HEK293T (cell line): ENCODE measurements around the gene MLF2.
"Not testable (repeated sequence)": the region's sequence is repeated elsewhere in the genome, so short reads cannot be mapped to it uniquely, and the experiment has no call there.

ENCODE experiments used
- CTCF ChIA-PET: fragments of 350-600 bp; formaldehyde crosslinking; extraction: SDS; loops from one replicate; lab custom pipeline; 2021; ENCODE audit warnings: antibody characterized with exemption, inconsistent platforms; lab: Yijun Ruan, JAX
- POLR2A ChIA-PET: fragments of 350-600 bp; formaldehyde crosslinking; extraction: SDS; loops from one replicate; lab custom pipeline; 2020; ENCODE audit warnings: antibody characterized with exemption, inconsistent platforms; lab: Yijun Ruan, JAX
- DNase-seq: peaks from one replicate; pipeline ENCODE4 v3.0.0; 2012; ENCODE audit warnings: mixed read lengths; ENCODE audit errors: extremely low spot score
- ARNT ChIP-seq: fragments of 450-650 bp; IDR thresholded peaks from 2 replicates; pipeline ENCODE4 v1.6.1; 2017; ENCODE audit warnings: mild to moderate bottlenecking
- BHLHE40 ChIP-seq: fragments of 450-650 bp; IDR thresholded peaks from 2 replicates; pipeline ENCODE4 v1.6.1; 2016; ENCODE audit warnings: mild to moderate bottlenecking, moderate library complexity, borderline replicate concordance
- CTBP1 ChIP-seq: fragments of 450-650 bp; IDR thresholded peaks from 2 replicates; pipeline ENCODE4 v1.6.1; 2016; ENCODE audit warnings: borderline replicate concordance
- ELF4 ChIP-seq: fragments of 450-650 bp; IDR thresholded peaks from 2 replicates; pipeline ENCODE4 v1.6.1; 2017; ENCODE audit warnings: antibody characterized with exemption
- FOXA1 ChIP-seq: fragments of 450-650 bp; IDR thresholded peaks from 2 replicates; pipeline ENCODE4 v1.6.1; 2016; ENCODE audit warnings: mild to moderate bottlenecking
- FOXK2 ChIP-seq: fragments of 450-650 bp; IDR thresholded peaks from 2 replicates; pipeline ENCODE4 v1.6.1; 2016; ENCODE audit warnings: mild to moderate bottlenecking
- FOXM1 ChIP-seq: fragments of 450-650 bp; IDR thresholded peaks from 2 replicates; pipeline ENCODE4 v1.6.1; 2017; ENCODE audit warnings: mild to moderate bottlenecking, borderline replicate concordance
- HDGF ChIP-seq: fragments of 450-650 bp; IDR thresholded peaks from 2 replicates; pipeline ENCODE4 v1.6.1; 2017; ENCODE audit warnings: antibody characterized with exemption, borderline replicate concordance
- L3MBTL2 ChIP-seq: fragments of 450-650 bp; conservative IDR thresholded peaks from 2 replicates; pipeline ENCODE4 v1.6.1; 2016; ENCODE audit warnings: mild to moderate bottlenecking
- LEF1 ChIP-seq: fragments of 450-650 bp; IDR thresholded peaks from 2 replicates; pipeline ENCODE4 v1.6.1; 2017; ENCODE audit warnings: mild to moderate bottlenecking, borderline replicate concordance
- NFRKB ChIP-seq: fragments of 450-650 bp; IDR thresholded peaks from 2 replicates; pipeline ENCODE4 v1.6.1; 2016; ENCODE audit warnings: mild to moderate bottlenecking, moderate library complexity
- SP1 ChIP-seq: fragments of 450-650 bp; IDR thresholded peaks from 2 replicates; pipeline ENCODE4 v1.6.1; 2017
- SUZ12 ChIP-seq: fragments of 450-650 bp; IDR thresholded peaks from 2 replicates; pipeline ENCODE4 v1.6.1; 2016; ENCODE audit warnings: mild to moderate bottlenecking
- TARDBP ChIP-seq: fragments of 450-650 bp; IDR thresholded peaks from 2 replicates; pipeline ENCODE4 v1.6.1; 2016
- ZNF384 ChIP-seq: fragments of 450-650 bp; IDR thresholded peaks from 2 replicates; pipeline ENCODE4 v1.6.1; 2016
- TF ChIP-seq, protein P1 (sequence below): fragments of 450-650 bp; IDR thresholded peaks from 2 replicates; pipeline ENCODE4 v1.6.1; 2016

Gene MLF2

DNA sequence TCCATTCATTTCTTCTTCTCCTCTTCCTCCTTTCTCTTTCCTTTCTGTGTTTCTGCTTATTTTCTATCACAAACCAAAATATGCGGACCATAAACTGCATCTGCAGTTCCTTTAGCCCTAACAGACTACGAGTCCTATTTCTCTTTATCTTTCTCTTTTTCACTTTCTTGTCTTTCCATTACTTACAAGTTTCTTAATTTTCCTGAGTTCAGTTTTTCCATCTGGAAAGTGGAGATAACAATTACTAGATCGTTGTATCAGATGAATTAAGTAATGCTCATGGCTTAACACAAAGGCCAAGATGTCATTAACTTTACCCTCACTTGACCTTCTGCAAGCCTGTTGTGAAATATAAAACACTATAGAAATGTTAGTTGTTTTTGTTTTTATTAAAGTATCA, 30.1 kb downstream of the MLF2 start:
- POLR2A ChIA-PET: interaction anchor here (1.0 to 3.2 kb wide), 17 partner anchors 8 to 187 kb away, joined by 3 to 91 read pairs (median 9); partner anchors contain the start of genes CDCA3, GPR162, MLF2 and P3H3
- CTCF ChIA-PET: interaction anchor here (0.5 to 1.9 kb wide), 5 partner anchors 16 to 150 kb away, joined by 3 to 5 read pairs (median 4); partner anchors contain the start of genes MLF2, PTMS and SPSB2
- no peak for TF ChIP-seq LEF1
- no peak for TF ChIP-seq FOXK2
- TF ChIP-seq NFRKB: no peak
- no peak for TF ChIP-seq ELF4
- TF ChIP-seq BHLHE40: no peak
- no peak for TF ChIP-seq SP1
- TF ChIP-seq, protein P1, sequence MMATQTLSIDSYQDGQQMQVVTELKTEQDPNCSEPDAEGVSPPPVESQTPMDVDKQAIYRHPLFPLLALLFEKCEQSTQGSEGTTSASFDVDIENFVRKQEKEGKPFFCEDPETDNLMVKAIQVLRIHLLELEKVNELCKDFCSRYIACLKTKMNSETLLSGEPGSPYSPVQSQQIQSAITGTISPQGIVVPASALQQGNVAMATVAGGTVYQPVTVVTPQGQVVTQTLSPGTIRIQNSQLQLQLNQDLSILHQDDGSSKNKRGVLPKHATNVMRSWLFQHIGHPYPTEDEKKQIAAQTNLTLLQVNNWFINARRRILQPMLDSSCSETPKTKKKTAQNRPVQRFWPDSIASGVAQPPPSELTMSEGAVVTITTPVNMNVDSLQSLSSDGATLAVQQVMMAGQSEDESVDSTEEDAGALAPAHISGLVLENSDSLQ: no peak
- no peak for TF ChIP-seq ZNF384
- no peak for TF ChIP-seq HDGF
- no peak for TF ChIP-seq L3MBTL2
- no peak for TF ChIP-seq TARDBP
- TF ChIP-seq FOXM1: no peak
- TF ChIP-seq CTBP1: no peak
- TF ChIP-seq ARNT: no peak
- no peak for TF ChIP-seq FOXA1
- no peak for DNase-seq

DNA sequence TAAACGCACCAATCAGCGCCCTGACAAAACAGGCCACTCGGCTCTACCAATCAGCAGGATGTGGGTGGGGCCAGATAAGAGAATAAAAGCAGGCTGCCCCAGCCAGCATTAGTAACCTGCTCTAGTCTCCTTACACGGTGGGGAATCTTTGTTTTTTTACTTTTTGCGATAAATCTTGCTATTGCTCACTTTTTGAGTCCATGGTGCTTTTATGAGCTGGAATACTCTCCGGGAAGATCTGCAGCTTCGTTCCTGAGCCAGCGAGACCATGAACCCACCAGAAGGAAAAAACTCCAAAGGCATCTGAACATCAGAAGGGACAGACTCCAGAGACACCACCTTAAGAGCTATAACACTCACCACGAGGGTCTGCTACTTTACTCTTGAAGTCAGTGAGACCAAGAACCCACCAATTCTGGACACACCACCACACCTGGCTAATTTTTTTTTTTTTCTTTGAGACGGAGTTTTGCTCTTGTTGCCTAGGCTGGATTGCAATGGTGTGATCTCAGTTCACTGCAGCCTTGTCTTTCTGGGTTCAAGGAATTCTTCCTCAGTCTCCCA, 36.0 kb downstream of the MLF2 start:
- TF ChIP-seq FOXA1 (no peak), HDGF (no peak), ELF4 (no peak), NFRKB (no peak), L3MBTL2 (no peak), ZNF384 (no peak), CTBP1 (no peak), SP1 (no peak), TARDBP (no peak), LEF1 (no peak), BHLHE40 (no peak), FOXM1 (no peak), FOXK2 (no peak), SUZ12 (no peak), ARNT (no peak)
- TF ChIP-seq, protein P1: no peak
- CTCF ChIA-PET: interaction anchor here (0.7 kb wide), 1 partner anchor 35 kb away, joined by 3 read pairs; no protein-coding TSS in a partner anchor
- POLR2A ChIA-PET: no interaction called here
- DNase-seq: no peak

DNA sequence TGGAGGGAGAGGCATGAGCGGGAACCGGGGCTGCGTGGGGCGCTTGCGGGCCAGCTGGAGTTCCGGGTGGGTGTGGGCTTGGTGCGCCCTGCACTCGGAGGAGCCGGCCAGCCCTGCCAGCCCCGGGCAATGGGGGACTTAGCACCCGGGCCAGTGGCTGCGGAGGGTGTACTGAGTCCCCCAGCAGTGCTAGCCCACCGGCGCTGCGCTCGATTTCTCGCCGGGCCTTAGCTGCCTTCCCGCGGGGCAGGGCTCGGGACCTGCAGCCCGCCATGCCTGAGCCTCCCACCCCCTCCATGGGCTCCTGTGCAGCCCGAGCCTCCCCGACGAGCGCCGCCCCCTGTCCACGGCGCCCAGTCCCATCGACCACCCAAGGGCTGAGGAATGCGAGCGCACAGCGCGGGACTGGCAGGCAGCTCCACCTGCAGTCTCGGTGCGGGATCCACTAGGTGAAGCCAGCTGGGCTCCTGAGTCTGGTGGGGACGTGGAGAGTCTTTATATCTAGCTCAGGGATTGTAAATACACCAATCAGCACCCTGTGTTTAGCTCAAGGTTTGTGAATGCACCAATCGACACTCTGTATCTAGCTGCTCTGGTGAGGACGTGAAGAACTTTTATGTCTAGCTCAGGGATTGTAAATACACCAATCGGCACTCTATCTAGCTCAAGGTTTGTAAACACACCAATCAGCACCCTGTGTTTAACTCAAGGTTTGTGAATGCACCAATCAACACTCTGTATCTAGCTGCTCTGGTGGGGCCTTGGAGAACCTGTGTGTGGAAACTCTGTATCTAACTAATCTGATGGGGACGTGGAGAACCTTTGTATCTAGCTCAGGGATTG, 36.7 kb downstream of the MLF2 start:
- CTCF ChIA-PET, DNase-seq: not testable (repeated sequence)
- POLR2A ChIA-PET: interaction anchor here (1.8 to 2.8 kb wide), 2 partner anchors 7 to 27 kb away, joined by 7 to 13 read pairs; partner anchors contain the start of genes COPS7A and ZNF384

DNA sequence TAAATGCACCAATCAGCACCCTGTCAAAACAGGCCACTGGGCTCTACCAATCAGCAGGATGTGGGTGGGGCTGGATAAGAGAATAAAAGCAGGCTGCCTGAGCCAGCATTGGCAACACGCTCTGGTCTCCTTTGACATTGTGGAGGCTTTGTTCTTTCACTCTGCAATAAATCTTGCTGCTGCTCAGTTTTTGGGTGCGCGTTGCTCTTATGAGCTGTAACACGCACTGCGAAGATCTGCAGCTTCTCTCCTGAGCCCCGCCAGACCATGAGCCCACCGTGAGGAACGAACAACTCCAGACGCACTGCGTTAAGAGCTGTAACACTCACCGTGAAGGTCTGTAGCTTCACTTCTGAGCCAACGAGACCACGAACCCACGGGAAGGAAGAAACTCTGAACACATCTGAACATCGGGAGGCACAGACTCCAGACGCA, 44.0 kb downstream of the MLF2 start:
- TF ChIP-seq SP1 (no peak), ELF4 (no peak), LEF1 (no peak), BHLHE40 (no peak), ARNT (no peak), FOXM1 (no peak), FOXK2 (no peak), SUZ12 (no peak), ZNF384 (no peak), L3MBTL2 (no peak)
- DNase-seq: no peak
- CTCF ChIA-PET: no interaction called here
- POLR2A ChIA-PET: interaction anchor here (0.8 to 1.8 kb wide), 3 partner anchors 15 to 57 kb away, joined by 3 to 9 read pairs (median 8); partner anchors contain the start of genes COPS7A, PTMS and ZNF384

DNA sequence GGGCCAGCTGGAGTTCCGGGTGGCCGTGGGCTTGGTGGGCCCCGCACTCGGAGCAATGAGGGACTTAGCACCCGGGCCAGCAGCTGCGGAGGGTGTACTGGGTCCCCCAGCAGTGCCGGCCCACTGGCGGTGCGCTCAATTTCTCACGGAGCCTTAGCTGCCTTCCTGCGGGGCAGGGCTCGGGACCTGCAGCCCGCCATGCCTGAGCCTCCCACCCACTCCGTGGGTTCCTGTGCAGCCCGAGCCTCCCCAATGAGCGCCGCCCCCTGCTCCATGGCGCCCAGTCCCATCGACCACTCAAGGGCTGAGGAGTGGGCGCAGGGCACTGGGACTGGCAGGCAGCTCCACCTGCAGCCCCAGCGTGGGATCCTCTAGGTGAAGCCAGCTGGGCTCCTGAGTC, 44.6 kb downstream of the MLF2 start:
- CTCF ChIA-PET, DNase-seq: not testable (repeated sequence)
- POLR2A ChIA-PET: interaction anchor here (1.8 kb wide), 1 partner anchor 19 kb away, joined by 9 read pairs; the partner anchor contains the start of gene ZNF384

DNA sequence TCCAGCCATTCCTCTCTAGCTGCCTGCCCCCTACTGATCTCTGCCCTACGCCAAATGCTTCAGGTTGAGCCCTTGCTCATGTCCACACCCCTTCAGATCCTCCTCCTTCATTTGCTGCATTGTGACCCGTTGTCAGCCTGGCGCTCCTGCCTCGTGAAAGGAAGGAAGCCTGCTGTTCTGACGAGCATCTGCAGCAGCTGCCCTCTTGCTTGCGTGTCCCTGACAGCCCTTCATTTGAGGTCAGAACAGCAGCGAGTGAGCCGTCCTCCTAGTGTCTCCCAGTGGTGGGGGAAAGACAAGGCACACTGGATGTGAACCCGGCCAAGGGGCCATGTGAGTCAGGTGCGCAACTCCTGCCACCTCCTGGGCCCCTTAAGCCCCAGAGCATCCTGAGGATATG, 49.3 kb downstream of the MLF2 start:
- DNase-seq: no peak
- CTCF ChIA-PET: no interaction called here
- TF ChIP-seq FOXA1 (no peak), SUZ12 (no peak), ELF4 (no peak), TARDBP (no peak), FOXK2 (no peak), NFRKB (no peak), ZNF384 (no peak), LEF1 (no peak), ARNT (no peak), CTBP1 (no peak), HDGF (no peak), L3MBTL2 (no peak)
- TF ChIP-seq, protein P1: no peak
- POLR2A ChIA-PET: no interaction called here
